Measurements from ENCODE around the gene SLC36A1.

SLC36A1 gene

GRCh38 chr5:151454166-151454565, 6.8 kb downstream of the SLC36A1 start:
- DNase-seq: no peak

GRCh38 chr5:151454889-151455288, 7.5 kb downstream of the SLC36A1 start:
- no peak for DNase-seq

GRCh38 chr5:151456321-151456940, 9.0 kb downstream of the SLC36A1 start:
- DNase-seq: no peak

GRCh38 chr5:151458314-151458713, 10.9 kb downstream of the SLC36A1 start:
- no peak for DNase-seq

- no peak for DNase-seq
Measured at GRCh38 chr5:151459680-151460324, 12.4 kb downstream of the SLC36A1 start.

- no peak for DNase-seq
Measured at GRCh38 chr5:151461312-151461711, 13.9 kb downstream of the SLC36A1 start.

- DNase-seq: no peak
Measured at GRCh38 chr5:151463137-151464029, 16.0 kb downstream of the SLC36A1 start.

- DNase-seq: no peak
Measured at GRCh38 chr5:151464101-151464500, 16.7 kb downstream of the SLC36A1 start.

GRCh38 chr5:151465476-151465875, 18.1 kb downstream of the SLC36A1 start:
- no peak for DNase-seq

GRCh38 chr5:151467576-151467975, 20.2 kb downstream of the SLC36A1 start:
- DNase-seq: no peak

GRCh38 chr5:151469386-151469785, 22.0 kb downstream of the SLC36A1 start:
- DNase-seq: no peak

GRCh38 chr5:151469992-151470391, 22.6 kb downstream of the SLC36A1 start:
- DNase-seq: no peak

- no peak for DNase-seq
Measured at GRCh38 chr5:151470439-151470838, 23.0 kb downstream of the SLC36A1 start.

GRCh38 chr5:151471276-151471675, 23.9 kb downstream of the SLC36A1 start:
- no peak for DNase-seq

GRCh38 chr5:151474799-151475198, 27.4 kb downstream of the SLC36A1 start:
- no peak for DNase-seq

GRCh38 chr5:151475388-151475787, 28.0 kb downstream of the SLC36A1 start:
- DNase-seq: no peak

- no peak for DNase-seq
Measured at GRCh38 chr5:151476016-151476415, 28.6 kb downstream of the SLC36A1 start.

GRCh38 chr5:151477101-151477500, 29.7 kb downstream of the SLC36A1 start:
- DNase-seq: no peak

GRCh38 chr5:151480384-151481293, 33.2 kb downstream of the SLC36A1 start:
- DNase-seq: no peak

GRCh38 chr5:151483176-151483575, 35.8 kb downstream of the SLC36A1 start:
- DNase-seq: no peak

- DNase-seq: no peak
Measured at GRCh38 chr5:151483647-151484046, 36.2 kb downstream of the SLC36A1 start.

GRCh38 chr5:151487544-151487943, 40.1 kb downstream of the SLC36A1 start:
- DNase-seq: no peak

GRCh38 chr5:151490627-151491026, 43.2 kb downstream of the SLC36A1 start:
- DNase-seq: no peak
